ENCODE data around the gene RNU1-3. TPM values are rescaled to one million over a fixed set of nuclear protein-coding genes. Genes with fewer than 3 reads are reported as not detected.

The RNU1-3 gene
- total RNA-seq, 1 experiment from 2014 or later: 1,333 TPM

DNA sequence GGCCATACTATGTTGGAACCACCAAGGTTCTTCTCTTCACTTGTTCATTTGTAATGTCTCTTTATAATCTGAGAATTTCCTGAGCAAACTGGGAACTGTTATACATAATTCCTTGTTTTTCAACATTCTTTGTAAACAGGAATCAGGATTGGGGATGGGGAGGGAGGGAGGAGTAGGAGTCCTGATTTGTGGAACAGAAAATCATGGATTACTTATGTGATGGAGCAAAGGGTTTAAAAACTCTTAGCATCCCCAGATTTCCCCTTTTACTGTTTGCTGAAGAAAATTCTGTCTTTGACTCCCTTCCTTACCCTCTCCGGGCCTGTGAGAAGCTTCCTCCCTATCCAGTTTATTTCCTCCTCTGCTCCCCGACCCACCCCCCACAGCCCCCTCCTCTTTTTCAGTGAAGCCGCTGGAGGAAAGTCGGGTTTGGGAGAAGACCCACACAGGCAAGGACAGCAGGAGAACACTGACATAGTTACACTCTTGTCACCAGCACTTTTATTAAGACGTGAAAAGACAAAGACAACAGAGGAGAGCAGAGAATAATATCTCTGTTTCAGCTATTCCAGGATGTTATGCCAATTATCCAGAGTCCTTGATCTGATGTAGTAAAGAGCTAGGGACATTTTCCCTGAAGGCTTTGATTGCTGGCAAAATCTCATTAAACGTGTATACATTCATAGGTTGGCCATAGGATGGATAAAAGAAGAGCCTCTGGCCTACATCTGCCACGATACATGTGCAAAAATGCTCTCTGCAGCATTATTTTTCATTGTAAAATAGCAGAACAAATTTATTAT is 48.8 kb downstream of the RNU1-3 start:
- no peak overlapping the region for H3K4me2 ChIP-seq
- intact Hi-C loops (cut with micrococcal nuclease; ENCODE audit: unreplicated experiment): no loop called here
- H3F3A ChIP-seq (ENCODE audit: insufficient read depth, low read depth): no peaks in the 10 kb centered on the region
- CTCF ChIA-PET: no interaction called here
- no peaks in the 10 kb centered on the region for H3K27me3 ChIP-seq (ENCODE audit: insufficient read depth, low read depth)
- no peak overlapping the region for H3K27ac ChIP-seq
- no peaks in the 10 kb centered on the region for H3K79me2 ChIP-seq (ENCODE audit: low read depth)
- no TSS peak for BruUV-seq (replicated peaks)
- no peaks in the 10 kb centered on the region for H3K9me3 ChIP-seq (ENCODE audit: insufficient read depth, low read depth)
- TF ChIP-seq, protein P1, sequence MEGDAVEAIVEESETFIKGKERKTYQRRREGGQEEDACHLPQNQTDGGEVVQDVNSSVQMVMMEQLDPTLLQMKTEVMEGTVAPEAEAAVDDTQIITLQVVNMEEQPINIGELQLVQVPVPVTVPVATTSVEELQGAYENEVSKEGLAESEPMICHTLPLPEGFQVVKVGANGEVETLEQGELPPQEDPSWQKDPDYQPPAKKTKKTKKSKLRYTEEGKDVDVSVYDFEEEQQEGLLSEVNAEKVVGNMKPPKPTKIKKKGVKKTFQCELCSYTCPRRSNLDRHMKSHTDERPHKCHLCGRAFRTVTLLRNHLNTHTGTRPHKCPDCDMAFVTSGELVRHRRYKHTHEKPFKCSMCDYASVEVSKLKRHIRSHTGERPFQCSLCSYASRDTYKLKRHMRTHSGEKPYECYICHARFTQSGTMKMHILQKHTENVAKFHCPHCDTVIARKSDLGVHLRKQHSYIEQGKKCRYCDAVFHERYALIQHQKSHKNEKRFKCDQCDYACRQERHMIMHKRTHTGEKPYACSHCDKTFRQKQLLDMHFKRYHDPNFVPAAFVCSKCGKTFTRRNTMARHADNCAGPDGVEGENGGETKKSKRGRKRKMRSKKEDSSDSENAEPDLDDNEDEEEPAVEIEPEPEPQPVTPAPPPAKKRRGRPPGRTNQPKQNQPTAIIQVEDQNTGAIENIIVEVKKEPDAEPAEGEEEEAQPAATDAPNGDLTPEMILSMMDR (conservative IDR thresholded peaks at IDR 0.05): no peak
- no peak for TF ChIP-seq EZH2 (IDR thresholded peaks at IDR 0.05; ENCODE audit: low read depth)
- no peak overlapping the region for H3K4me3 ChIP-seq
- H3K9me2 ChIP-seq (ENCODE audit: insufficient read depth): no peaks in the 10 kb centered on the region
- H3K4me1 ChIP-seq (replicated peaks; ENCODE audit: insufficient read depth): 0 out of 2 replicates have a peak, but pooled peaks cover 6% of the 10 kb centered on the region
- POLR2A ChIA-PET (ENCODE audit: unreplicated experiment): no interaction called here
- H2AFZ ChIP-seq: no peak overlapping the region
- DNase-seq: no peak
- no peaks in the 10 kb centered on the region for H3K36me3 ChIP-seq (ENCODE audit: low read depth)
- H4K20me1 ChIP-seq (ENCODE audit: insufficient read depth): no peaks in the 10 kb centered on the region

DNA sequence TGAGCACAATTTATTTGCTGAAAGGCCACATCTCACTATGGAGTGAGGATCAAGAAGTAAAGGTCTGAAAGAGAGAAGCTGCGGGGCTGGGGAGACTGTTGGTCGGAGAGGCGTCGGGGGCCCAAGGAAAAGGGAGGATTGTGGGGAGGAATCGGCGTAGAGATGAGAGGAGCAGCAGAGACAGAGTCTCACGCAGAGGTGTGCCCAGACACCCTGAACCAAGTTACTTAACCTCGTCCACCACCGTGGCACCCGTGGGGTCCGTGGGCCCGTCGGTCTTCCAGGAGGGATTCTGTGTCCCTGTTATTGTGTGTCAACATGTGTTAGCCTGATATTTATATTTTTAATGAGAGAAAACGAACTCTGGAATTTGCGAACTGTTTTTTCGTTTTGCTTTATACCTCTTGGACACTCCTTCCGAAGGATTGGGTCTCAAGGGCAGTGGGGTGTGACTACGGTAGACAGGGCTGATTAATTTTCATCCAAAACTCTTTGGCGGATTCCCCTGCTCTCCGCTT is 49.6 kb downstream of the RNU1-3 start:
- TF ChIP-seq, protein P1 (conservative IDR thresholded peaks at IDR 0.05): no peak
- no peaks in the 10 kb centered on the region for H3K9me3 ChIP-seq (ENCODE audit: insufficient read depth, low read depth)
- no peak overlapping the region for H3K4me2 ChIP-seq
- no peaks in the 10 kb centered on the region for H4K20me1 ChIP-seq (ENCODE audit: insufficient read depth)
- no peak overlapping the region for H2AFZ ChIP-seq
- POLR2A ChIA-PET (ENCODE audit: unreplicated experiment): no interaction called here
- H3K27ac ChIP-seq: no peak overlapping the region
- intact Hi-C loops (cut with micrococcal nuclease; ENCODE audit: unreplicated experiment): no loop called here
- peak in 1 of 2 experiments; percentile 22 for DNase-seq
- BruUV-seq (replicated peaks): no TSS peak
- CTCF ChIA-PET: interaction anchor here (0.5 kb wide), 1 partner anchor 272 kb away, joined by 3 read pairs; no protein-coding TSS in a partner anchor
- no peaks in the 10 kb centered on the region for H3F3A ChIP-seq (ENCODE audit: insufficient read depth, low read depth)
- peaks cover 6% of the 10 kb centered on the region; the same call in 1 of the 2 replicates for H3K79me2 ChIP-seq (ENCODE audit: low read depth)
- H3K36me3 ChIP-seq (ENCODE audit: low read depth): no peaks in the 10 kb centered on the region
- no peaks in the 10 kb centered on the region for H3K27me3 ChIP-seq (ENCODE audit: insufficient read depth, low read depth)
- no peak overlapping the region for H3K4me3 ChIP-seq
- peaks cover 9% of the 10 kb centered on the region for H3K4me1 ChIP-seq (replicated peaks; ENCODE audit: insufficient read depth)
- no peaks in the 10 kb centered on the region for H3K9me2 ChIP-seq (ENCODE audit: insufficient read depth)

Other genes starting within 250 kb of the RNU1-3 start
- gene SPATA21, start 229.5 kb downstream of the RNU1-3 start, total RNA-seq (2021): not detected in 2 replicates
- 49.6 and 52.4 TPM in 2 replicates for gene NECAP2, start 226.2 kb downstream of the RNU1-3 start, total RNA-seq (2021)
- 1,333 and 3,235 TPM in 2 replicates for gene RNU1-1, start 152.7 kb downstream of the RNU1-3 start, total RNA-seq (2021)
- gene NBPF1, start 53.4 kb downstream of the RNU1-3 start, total RNA-seq (2021): 45.4 and 45.6 TPM in 2 replicates
- 1,333 and 3,235 TPM in 2 replicates for gene RNU1-4, start 73.6 kb upstream of the RNU1-3 start, total RNA-seq (2021)
- 1,333 and 3,235 TPM in 2 replicates for gene RNU1-2, start 229.0 kb upstream of the RNU1-3 start, total RNA-seq (2021)